Activated CD4-positive, alpha-beta memory T cell treated with anti-CD3 and anti-CD28 coated beads for 36 hours (primary cell): ENCODE data around the gene CLDN8. TPM values are rescaled to one million over a fixed set of nuclear protein-coding genes. Genes with fewer than 3 reads are reported as not detected.

Experiments
- CTCF ChIA-PET: fragments of 350-600 bp; sonication (Branson Sonifier 250); formaldehyde crosslinking; loops from one replicate; lab custom pipeline; 2021; ENCODE audit warnings: antibody characterized with exemption, inconsistent platforms; lab: Charles Lee
- POLR2A ChIA-PET: fragments of 350-600 bp; sonication (Branson Sonifier 250); formaldehyde crosslinking; loops from one replicate; lab custom pipeline; 2021; ENCODE audit warnings: antibody characterized with exemption; lab: Charles Lee
- DNase-seq: peaks from one replicate; pipeline ENCODE4 v3.0.0-alpha.2; 2020
- H3K27ac Mint-ChIP-seq: one replicate; pipeline ENCODE4 v1.8.0; 2021; ENCODE audit warnings: mixed read lengths
- H3K27me3 Mint-ChIP-seq: one replicate; pipeline ENCODE4 v1.8.0; 2021; ENCODE audit warnings: mixed read lengths
- H3K36me3 Mint-ChIP-seq: one replicate; pipeline ENCODE4 v1.8.0; 2021; ENCODE audit warnings: mixed read lengths
- H3K4me1 Mint-ChIP-seq: one replicate; pipeline ENCODE4 v1.8.0; 2021; ENCODE audit warnings: low read depth, mixed read lengths
- H3K4me3 Mint-ChIP-seq: one replicate; pipeline ENCODE4 v1.8.0; 2021; ENCODE audit warnings: mild to moderate bottlenecking, mixed read lengths
- H3K9me3 Mint-ChIP-seq: one replicate; pipeline ENCODE4 v1.8.0; 2021; ENCODE audit warnings: mixed read lengths
- intact Hi-C: fragments of 100-400 bp; cut with micrococcal nuclease; formaldehyde crosslinking; loops from one replicate; pipeline ENCODE4 v1.15.1; 2023
- total RNA-seq, 2 experiments: library from RNA; stranded (reverse); gene quantifications; one replicate each; pipeline ENCODE4 v1.2.3, GENCODE V29; 2021

CLDN8 gene
- total RNA-seq, 2 experiments from 2014 or later, result not detected

DNA sequence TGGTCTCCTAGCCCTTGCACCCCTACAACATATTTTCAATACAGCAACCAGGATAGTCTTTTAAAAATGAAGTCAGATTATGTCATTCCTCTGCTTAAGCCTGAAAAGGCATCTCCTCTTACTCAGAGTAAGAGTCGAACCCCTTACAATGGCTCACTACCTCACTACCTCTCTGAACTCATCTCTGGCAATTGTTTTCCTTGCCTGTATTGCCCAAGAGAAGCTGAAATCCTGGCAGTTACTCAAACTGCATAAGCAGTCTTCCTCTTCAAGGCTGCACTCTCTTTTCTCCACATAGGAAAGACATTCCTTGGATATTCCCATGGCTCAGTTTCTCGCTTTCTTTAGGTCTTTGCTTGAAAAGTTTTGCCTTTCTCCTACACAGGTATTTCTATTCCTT, 22.7 kb downstream of the CLDN8 start:
- H3K27me3 Mint-ChIP-seq, result no peaks in the 10 kb centered on the region
- no peaks in the 10 kb centered on the region for H3K4me1 Mint-ChIP-seq
- intact Hi-C loops, result no loop called here
- DNase-seq, result no peak
- ChIA-PET CTCF (no interaction called here), POLR2A (no interaction called here)
- no peak overlapping the region for H3K4me3 Mint-ChIP-seq
- no peaks in the 10 kb centered on the region for H3K9me3 Mint-ChIP-seq
- no peaks in the 10 kb centered on the region for H3K36me3 Mint-ChIP-seq
- no peak overlapping the region for H3K27ac Mint-ChIP-seq

DNA sequence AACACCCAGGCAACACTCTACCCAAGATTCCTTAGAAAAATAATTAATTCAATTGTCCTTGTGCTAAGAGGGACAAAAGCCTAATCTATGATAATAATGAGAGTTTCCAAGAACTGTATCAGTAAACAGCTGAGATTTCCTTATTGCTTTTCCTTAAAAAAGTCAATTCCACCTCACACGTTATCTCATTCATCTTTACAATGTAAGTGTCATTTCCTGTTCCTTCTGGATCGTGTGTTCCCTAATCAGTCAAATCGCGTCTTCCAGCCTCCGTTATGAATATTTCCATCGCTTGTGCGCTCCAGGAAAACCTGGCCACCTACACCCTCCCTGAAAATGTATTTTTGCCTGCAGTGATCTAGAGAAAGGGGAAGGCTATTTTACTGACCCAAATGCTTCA, 25.3 kb downstream of the CLDN8 start:
- POLR2A ChIA-PET, result no interaction called here
- Mint-ChIP-seq H3K36me3 (no peaks in the 10 kb centered on the region), H3K27me3 (no peaks in the 10 kb centered on the region), H3K9me3 (no peaks in the 10 kb centered on the region), H3K4me1 (no peaks in the 10 kb centered on the region), H3K27ac (no peak overlapping the region), H3K4me3 (no peak overlapping the region)
- intact Hi-C loops, result no loop called here
- no peak for DNase-seq
- CTCF ChIA-PET, result no interaction called here

DNA sequence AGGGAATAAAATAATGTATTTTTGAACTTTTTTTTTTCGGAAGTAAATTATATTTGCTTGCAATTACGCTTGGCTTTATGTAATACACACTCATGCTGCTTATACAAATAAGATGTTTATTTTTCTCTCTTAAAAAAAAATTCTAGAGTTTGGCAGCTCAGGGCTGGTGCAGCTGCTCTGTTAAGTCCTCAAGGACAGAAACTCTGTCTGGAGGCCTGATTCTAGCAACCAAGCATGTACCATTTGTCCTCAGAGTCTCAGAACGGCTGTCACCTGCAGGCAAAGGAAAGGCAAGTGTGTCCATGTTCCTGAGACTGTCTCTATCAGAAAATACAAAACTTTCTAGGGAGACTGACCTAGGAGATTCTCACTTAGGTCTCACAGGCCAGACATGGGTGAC, 26.1 kb downstream of the CLDN8 start:
- H3K27ac Mint-ChIP-seq, result no peak overlapping the region
- no peaks in the 10 kb centered on the region for H3K36me3 Mint-ChIP-seq
- H3K4me3 Mint-ChIP-seq, result no peak overlapping the region
- H3K9me3 Mint-ChIP-seq, result no peaks in the 10 kb centered on the region
- H3K27me3 Mint-ChIP-seq, result no peaks in the 10 kb centered on the region
- no peak for DNase-seq
- ChIA-PET POLR2A (no interaction called here), CTCF (no interaction called here)
- intact Hi-C loops, result no loop called here
- no peaks in the 10 kb centered on the region for H3K4me1 Mint-ChIP-seq

DNA sequence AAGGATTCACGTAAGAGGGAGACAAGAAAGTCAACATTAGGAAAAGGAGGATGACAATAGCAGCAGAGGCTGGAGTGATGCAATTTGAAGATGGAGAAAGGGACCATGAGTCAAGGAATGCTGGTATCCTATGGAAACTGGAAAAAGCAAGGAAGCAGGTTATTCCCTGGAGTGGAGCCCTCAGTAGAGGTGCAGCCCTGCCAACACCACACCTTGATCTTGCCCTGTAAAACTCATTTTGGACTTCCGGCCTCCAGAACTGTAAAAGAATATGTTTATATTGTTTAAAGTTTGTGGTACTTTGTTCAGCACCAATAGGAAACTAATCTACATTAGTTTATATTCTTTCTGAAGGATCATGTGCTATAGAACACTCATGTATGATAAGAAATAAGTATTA, 29.7 kb downstream of the CLDN8 start:
- DNase-seq, result no peak
- no peak overlapping the region for H3K27ac Mint-ChIP-seq
- no peak overlapping the region for H3K4me3 Mint-ChIP-seq
- H3K4me1 Mint-ChIP-seq, result no peaks in the 10 kb centered on the region
- no peaks in the 10 kb centered on the region for H3K36me3 Mint-ChIP-seq
- ChIA-PET POLR2A (no interaction called here), CTCF (no interaction called here)
- no peaks in the 10 kb centered on the region for H3K27me3 Mint-ChIP-seq
- intact Hi-C loops, result no loop called here
- no peaks in the 10 kb centered on the region for H3K9me3 Mint-ChIP-seq

DNA sequence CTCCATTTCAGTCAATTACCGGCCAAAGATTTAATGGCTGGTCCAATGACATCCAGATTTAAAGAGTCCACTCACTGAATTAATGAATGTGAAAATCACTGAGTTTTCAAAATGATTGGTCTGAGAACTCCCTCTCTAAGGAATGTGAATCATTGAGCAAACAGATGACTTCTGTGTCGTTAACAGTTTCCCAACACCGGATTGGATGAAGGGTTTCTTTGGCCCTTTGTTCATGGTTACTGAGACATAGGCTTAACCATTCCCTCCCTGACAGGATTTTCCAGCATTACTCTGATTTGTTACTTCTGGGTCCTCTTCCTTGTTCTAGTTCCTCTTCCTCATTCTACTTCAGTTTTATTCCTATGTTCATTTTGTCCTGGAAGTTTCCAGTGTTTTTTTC, 47.8 kb downstream of the CLDN8 start:
- intact Hi-C loops, result no loop called here
- POLR2A ChIA-PET, result no interaction called here
- Mint-ChIP-seq H3K27ac (no peak overlapping the region), H3K27me3 (no peaks in the 10 kb centered on the region), H3K4me1 (no peaks in the 10 kb centered on the region), H3K4me3 (no peak overlapping the region), H3K9me3 (no peaks in the 10 kb centered on the region), H3K36me3 (no peaks in the 10 kb centered on the region)
- CTCF ChIA-PET, result no interaction called here
- no peak for DNase-seq

DNA sequence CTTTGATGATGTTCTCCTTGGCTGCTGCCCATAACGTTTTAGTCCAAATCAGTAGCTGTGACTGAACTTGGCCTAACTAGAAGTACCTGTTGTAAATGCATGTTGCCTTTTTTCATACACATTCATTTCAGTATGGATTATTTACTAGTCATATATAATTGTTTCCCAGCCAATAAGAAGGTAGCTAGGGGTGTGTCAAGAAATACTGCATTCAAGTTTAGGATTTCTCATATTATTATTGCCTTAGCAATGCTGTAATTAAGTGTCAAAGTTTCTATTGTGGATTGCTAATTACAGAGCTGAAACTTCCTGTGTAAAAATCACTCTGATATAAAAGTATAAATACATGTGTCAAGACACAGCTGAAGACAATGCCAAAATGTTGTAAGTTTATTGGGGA, 49.2 kb downstream of the CLDN8 start, which contains the start of gene CLDN17:
Gene CLDN17, minus strand, starts transcription at position 101 of the 400 bp plus-strand sequence. CDS start 188 bp downstream, outside the sequence.
- H3K9me3 Mint-ChIP-seq, result no peaks in the 10 kb centered on the region
- H3K36me3 Mint-ChIP-seq, result no peaks in the 10 kb centered on the region
- no peaks in the 10 kb centered on the region for H3K27me3 Mint-ChIP-seq
- ChIA-PET POLR2A (no interaction called here), CTCF (no interaction called here)
- no peak for DNase-seq
- no peak within 1 kb of the TSS for H3K27ac Mint-ChIP-seq
- H3K4me1 Mint-ChIP-seq, result no peaks in the 10 kb centered on the region
- no peak within 1 kb of the TSS for H3K4me3 Mint-ChIP-seq
- intact Hi-C loops, result no loop called here

DNA sequence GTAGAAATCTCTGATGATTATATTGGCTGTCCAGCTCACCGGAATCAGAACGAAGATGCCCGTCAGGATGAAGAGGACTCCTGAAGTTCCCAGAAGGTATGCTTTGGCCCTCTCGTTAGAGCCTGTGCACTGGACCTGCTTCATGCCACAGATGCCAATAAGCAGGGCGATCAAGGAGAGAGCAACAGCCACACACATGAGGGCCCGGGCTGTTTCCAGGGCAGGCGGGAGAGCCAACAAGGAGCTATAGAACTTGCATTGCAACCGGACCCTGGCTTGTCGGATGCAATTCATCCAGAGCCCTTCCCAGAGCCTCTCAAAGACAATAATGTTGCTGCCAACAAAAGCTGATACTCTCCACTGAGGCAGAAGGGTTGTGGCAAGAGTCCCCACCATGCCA, 49.7 kb downstream of the CLDN8 start:
- Mint-ChIP-seq H3K36me3 (no peaks in the 10 kb centered on the region), H3K27me3 (no peaks in the 10 kb centered on the region), H3K27ac (no peak overlapping the region), H3K9me3 (no peaks in the 10 kb centered on the region), H3K4me3 (no peak overlapping the region), H3K4me1 (no peaks in the 10 kb centered on the region)
- ChIA-PET POLR2A (no interaction called here), CTCF (no interaction called here)
- no peak for DNase-seq
- intact Hi-C loops, result no loop called here

DNA sequence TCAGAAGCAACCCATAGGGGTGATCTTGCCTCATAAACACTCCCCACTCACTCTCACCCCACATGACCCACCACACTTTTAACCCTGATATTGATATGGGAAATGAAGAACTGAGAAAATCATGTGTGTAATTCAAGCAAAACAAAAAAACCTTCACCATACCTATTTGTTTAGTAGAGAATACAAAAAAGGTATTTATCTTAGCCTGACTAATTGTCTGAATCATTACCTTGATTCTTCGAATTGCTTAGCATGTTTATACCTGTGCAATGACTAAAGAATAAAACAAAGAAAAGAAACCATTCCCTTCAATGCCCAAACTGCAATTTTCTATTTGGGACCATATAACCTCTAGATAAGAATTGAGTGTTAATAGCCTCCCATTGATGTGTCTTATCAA, 51.1 kb downstream of the CLDN8 start:
- POLR2A ChIA-PET, result no interaction called here
- H3K27me3 Mint-ChIP-seq, result no peaks in the 10 kb centered on the region
- H3K36me3 Mint-ChIP-seq, result no peaks in the 10 kb centered on the region
- H3K4me3 Mint-ChIP-seq, result no peak overlapping the region
- DNase-seq, result no peak
- no peaks in the 10 kb centered on the region for H3K9me3 Mint-ChIP-seq
- H3K4me1 Mint-ChIP-seq, result no peaks in the 10 kb centered on the region
- no peak overlapping the region for H3K27ac Mint-ChIP-seq
- intact Hi-C loops, result no loop called here
- CTCF ChIA-PET, result no interaction called here

Other genes starting within 250 kb of the CLDN8 start
- not detected for gene CLDN17, start 49.3 kb downstream of the CLDN8 start, total RNA-seq
- not detected for gene KRTAP24-1, start 66.9 kb upstream of the CLDN8 start, total RNA-seq
- gene KRTAP25-1, start 73.4 kb upstream of the CLDN8 start, total RNA-seq, result not detected
- not detected for gene KRTAP26-1, start 104.2 kb upstream of the CLDN8 start, total RNA-seq
- not detected for gene KRTAP27-1, start 121.6 kb upstream of the CLDN8 start, total RNA-seq
- gene KRTAP23-1, start 132.5 kb upstream of the CLDN8 start, total RNA-seq, result not detected
- not detected for gene KRTAP13-2, start 156.2 kb upstream of the CLDN8 start, total RNA-seq
- not detected for gene KRTAP13-1, start 179.9 kb upstream of the CLDN8 start, total RNA-seq
- not detected for gene KRTAP13-3, start 209.8 kb upstream of the CLDN8 start, total RNA-seq
- not detected for gene KRTAP13-4, start 214.1 kb upstream of the CLDN8 start, total RNA-seq
- gene KRTAP15-1, start 224.2 kb upstream of the CLDN8 start, total RNA-seq, result not detected